SK-N-MC (cell line): Measurements from ENCODE around the gene CACNA1C.

Experiments used
- DNase-seq: peaks from one replicate; pipeline ENCODE4 v3.0.0-alpha.2; 2011; ENCODE audit warnings: low read depth, low spot score
- H3K27ac ChIP-seq: fragments of 200-600 bp; sonication (generic); 2 replicates; pipeline ENCODE4 v1.5.1; 2016; ENCODE audit warnings: mixed run types
- H3K36me3 ChIP-seq: fragments of 200-600 bp; sonication (generic); 2 replicates; pipeline ENCODE4 v1.6.1; 2017; ENCODE audit warnings: antibody characterized with exemption, low read length, mixed read lengths; ENCODE audit not compliant: insufficient read depth
- H3K4me3 ChIP-seq: fragments of 200-600 bp; sonication (generic); 2 replicates; pipeline ENCODE4 v1.5.1; 2016
- H3K9ac ChIP-seq: fragments of 200-600 bp; sonication (generic); 2 replicates; pipeline ENCODE4 v1.8.0; 2017; ENCODE audit warnings: mixed run types, mixed read lengths; ENCODE audit not compliant: insufficient read length
- H3K9me3 ChIP-seq: fragments of 200-600 bp; sonication (generic); 2 replicates; pipeline ENCODE4 v1.6.1; 2017; ENCODE audit warnings: low read depth, mild to moderate bottlenecking, antibody characterized with exemption, low read length, moderate library complexity, mixed read lengths
- EZH2 ChIP-seq: fragments of 200-600 bp; sonication (generic); IDR thresholded peaks from one replicate; pipeline ENCODE4 v1.6.1; 2017; ENCODE audit warnings: antibody characterized with exemption
- FOXP2 ChIP-seq: optimal IDR thresholded peaks from 2 replicates; pipeline ENCODE3; 2011; ENCODE audit warnings: mild to moderate bottlenecking, moderate library complexity; ENCODE audit not compliant: insufficient read depth; ENCODE audit errors: extremely low read length, control extremely low read depth
- POLR2AphosphoS5 ChIP-seq: IDR thresholded peaks from 2 replicates; pipeline ENCODE4 v1.6.1; 2012; ENCODE audit warnings: mild to moderate bottlenecking, low read depth, low read length, borderline replicate concordance

Gene CACNA1C

GRCh38 chr12:2390133-2390532 lies 337.3 kb downstream of the CACNA1C start:
- no peak for DNase-seq
- no peak overlapping the region for H3K27ac ChIP-seq
- H3K4me3 ChIP-seq = no peak overlapping the region
- H3K36me3 ChIP-seq = no peaks in the 10 kb centered on the region
- H3K9ac ChIP-seq = no peak overlapping the region
- H3K9me3 ChIP-seq = no peaks in the 10 kb centered on the region
- TF ChIP-seq EZH2 (no peak), POLR2AphosphoS5 (no peak)

GRCh38 chr12:2390850-2391390 lies 338.1 kb downstream of the CACNA1C start:
- TF ChIP-seq EZH2 (no peak), FOXP2 (no peak), POLR2AphosphoS5 (no peak)
- no peak overlapping the region for H3K9ac ChIP-seq
- H3K36me3 ChIP-seq = no peaks in the 10 kb centered on the region
- no peak overlapping the region for H3K27ac ChIP-seq
- H3K4me3 ChIP-seq = no peak overlapping the region
- no peaks in the 10 kb centered on the region for H3K9me3 ChIP-seq
- DNase-seq = no peak

- no peak overlapping the region for H3K4me3 ChIP-seq
- no peaks in the 10 kb centered on the region for H3K9me3 ChIP-seq
- no peak for TF ChIP-seq EZH2
- no peak for TF ChIP-seq POLR2AphosphoS5
- no peak for TF ChIP-seq FOXP2
- no peak overlapping the region for H3K27ac ChIP-seq
- no peak overlapping the region for H3K9ac ChIP-seq
- no peak for DNase-seq
- H3K36me3 ChIP-seq = no peaks in the 10 kb centered on the region
These were observed 339.0 kb downstream of the CACNA1C start for GRCh38 chr12:2391740-2392331.

GRCh38 chr12:2393016-2393415 lies 340.2 kb downstream of the CACNA1C start:
- H3K27ac ChIP-seq = no peak overlapping the region
- no peak for DNase-seq
- no peaks in the 10 kb centered on the region for H3K9me3 ChIP-seq
- H3K9ac ChIP-seq = no peak overlapping the region
- no peaks in the 10 kb centered on the region for H3K36me3 ChIP-seq
- no peak for TF ChIP-seq FOXP2
- no peak for TF ChIP-seq POLR2AphosphoS5
- no peak for TF ChIP-seq EZH2
- no peak overlapping the region for H3K4me3 ChIP-seq

- H3K9me3 ChIP-seq = no peaks in the 10 kb centered on the region
- H3K9ac ChIP-seq = no peak overlapping the region
- H3K36me3 ChIP-seq = no peaks in the 10 kb centered on the region
- no peak for DNase-seq
- H3K27ac ChIP-seq = no peak overlapping the region
- TF ChIP-seq POLR2AphosphoS5 (no peak), EZH2 (no peak), FOXP2 (no peak)
- no peak overlapping the region for H3K4me3 ChIP-seq
These were observed 341.2 kb downstream of the CACNA1C start for GRCh38 chr12:2393996-2394395.

GRCh38 chr12:2395354-2395977 lies 342.7 kb downstream of the CACNA1C start:
- H3K9ac ChIP-seq = no peak overlapping the region
- H3K9me3 ChIP-seq = no peaks in the 10 kb centered on the region
- H3K36me3 ChIP-seq = no peaks in the 10 kb centered on the region
- no peak overlapping the region for H3K27ac ChIP-seq
- TF ChIP-seq POLR2AphosphoS5 (no peak), EZH2 (no peak), FOXP2 (no peak)
- no peak overlapping the region for H3K4me3 ChIP-seq
- DNase-seq = no peak

GRCh38 chr12:2396448-2396871 lies 343.7 kb downstream of the CACNA1C start:
- no peak for DNase-seq
- H3K9me3 ChIP-seq = no peaks in the 10 kb centered on the region
- H3K4me3 ChIP-seq = no peak overlapping the region
- no peak overlapping the region for H3K27ac ChIP-seq
- no peak for TF ChIP-seq FOXP2
- no peak overlapping the region for H3K9ac ChIP-seq
- no peaks in the 10 kb centered on the region for H3K36me3 ChIP-seq

GRCh38 chr12:2397356-2398045 lies 344.7 kb downstream of the CACNA1C start:
- Histone ChIP-seq H3K9ac (no peak overlapping the region), H3K9me3 (no peaks in the 10 kb centered on the region), H3K4me3 (no peak overlapping the region), H3K27ac (no peak overlapping the region), H3K36me3 (no peaks in the 10 kb centered on the region)
- DNase-seq = no peak
- TF ChIP-seq POLR2AphosphoS5 = no peak
- no peak for TF ChIP-seq FOXP2
- TF ChIP-seq EZH2 = no peak

- H3K4me3 ChIP-seq = no peak overlapping the region
- no peaks in the 10 kb centered on the region for H3K36me3 ChIP-seq
- no peak overlapping the region for H3K9ac ChIP-seq
- H3K27ac ChIP-seq = no peak overlapping the region
- TF ChIP-seq POLR2AphosphoS5 (no peak), EZH2 (no peak), FOXP2 (no peak)
- no peak for DNase-seq
- H3K9me3 ChIP-seq = no peaks in the 10 kb centered on the region
These were observed 348.3 kb downstream of the CACNA1C start for GRCh38 chr12:2401040-2401439.
